SK-N-SH (cell line): ENCODE measurements around the gene GPC5.

ENCODE experiments used
- FOSL2 ChIP-seq: IDR thresholded peaks from 2 replicates; pipeline ENCODE4 v1.4.0; 2012; ENCODE audit warnings: low read depth, mild to moderate bottlenecking, moderate library complexity, borderline replicate concordance
- GABPA ChIP-seq: IDR thresholded peaks from 2 replicates; pipeline ENCODE4 v1.4.0; 2012; ENCODE audit warnings: low read depth, mild to moderate bottlenecking
- TF ChIP-seq, protein P1 (sequence below): fragments of 200-600 bp; sonication (generic); IDR thresholded peaks from 2 replicates; pipeline ENCODE4 v1.6.1; 2017; ENCODE audit warnings: antibody characterized with exemption, mild to moderate bottlenecking, moderate library complexity

GRCh38 chr13:91978571-91978970, 580.1 kb downstream of the GPC5 start:
- TF ChIP-seq, protein P1, sequence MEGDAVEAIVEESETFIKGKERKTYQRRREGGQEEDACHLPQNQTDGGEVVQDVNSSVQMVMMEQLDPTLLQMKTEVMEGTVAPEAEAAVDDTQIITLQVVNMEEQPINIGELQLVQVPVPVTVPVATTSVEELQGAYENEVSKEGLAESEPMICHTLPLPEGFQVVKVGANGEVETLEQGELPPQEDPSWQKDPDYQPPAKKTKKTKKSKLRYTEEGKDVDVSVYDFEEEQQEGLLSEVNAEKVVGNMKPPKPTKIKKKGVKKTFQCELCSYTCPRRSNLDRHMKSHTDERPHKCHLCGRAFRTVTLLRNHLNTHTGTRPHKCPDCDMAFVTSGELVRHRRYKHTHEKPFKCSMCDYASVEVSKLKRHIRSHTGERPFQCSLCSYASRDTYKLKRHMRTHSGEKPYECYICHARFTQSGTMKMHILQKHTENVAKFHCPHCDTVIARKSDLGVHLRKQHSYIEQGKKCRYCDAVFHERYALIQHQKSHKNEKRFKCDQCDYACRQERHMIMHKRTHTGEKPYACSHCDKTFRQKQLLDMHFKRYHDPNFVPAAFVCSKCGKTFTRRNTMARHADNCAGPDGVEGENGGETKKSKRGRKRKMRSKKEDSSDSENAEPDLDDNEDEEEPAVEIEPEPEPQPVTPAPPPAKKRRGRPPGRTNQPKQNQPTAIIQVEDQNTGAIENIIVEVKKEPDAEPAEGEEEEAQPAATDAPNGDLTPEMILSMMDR: no peak
- no peak for TF ChIP-seq FOSL2
- no peak for TF ChIP-seq GABPA
